ENCODE measurements around the gene DNAH1. TPM values are rescaled to one million over a fixed set of nuclear protein-coding genes. Genes with fewer than 3 reads are reported as not detected.

The DNAH1 gene
- total and polyA plus RNA-seq, 7 donors: 1.2 to 8.6 (median 4.6) TPM

DNA sequence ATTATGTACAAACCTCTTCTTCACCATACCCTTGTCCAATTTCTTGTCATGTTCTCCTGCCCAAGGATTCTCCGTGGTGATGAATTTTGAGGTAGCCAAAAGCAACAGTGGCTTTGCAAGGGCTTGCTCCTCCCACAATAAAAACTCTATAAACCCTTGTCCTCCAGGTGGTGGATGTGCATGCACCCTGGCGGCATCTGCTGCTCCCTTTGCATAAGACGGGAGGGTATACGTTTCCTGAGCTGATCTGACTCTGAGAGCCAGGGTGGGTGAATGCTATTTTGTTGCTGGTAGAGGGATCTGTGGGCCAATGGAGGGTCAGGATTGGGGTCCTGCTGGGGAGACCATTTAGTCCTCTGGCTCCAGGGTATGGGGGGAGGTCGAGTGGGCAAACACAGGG, 5.4 kb downstream of the DNAH1 start:
- H3K4me3 ChIP-seq: no peak overlapping the region
- intact Hi-C loops (cut with DNase I): no loop called here
- no peak for TF ChIP-seq POLR2A (IDR thresholded peaks at IDR 0.05)
- TF ChIP-seq EP300 (IDR thresholded peaks at IDR 0.05): no peak
- TF ChIP-seq, protein P1, sequence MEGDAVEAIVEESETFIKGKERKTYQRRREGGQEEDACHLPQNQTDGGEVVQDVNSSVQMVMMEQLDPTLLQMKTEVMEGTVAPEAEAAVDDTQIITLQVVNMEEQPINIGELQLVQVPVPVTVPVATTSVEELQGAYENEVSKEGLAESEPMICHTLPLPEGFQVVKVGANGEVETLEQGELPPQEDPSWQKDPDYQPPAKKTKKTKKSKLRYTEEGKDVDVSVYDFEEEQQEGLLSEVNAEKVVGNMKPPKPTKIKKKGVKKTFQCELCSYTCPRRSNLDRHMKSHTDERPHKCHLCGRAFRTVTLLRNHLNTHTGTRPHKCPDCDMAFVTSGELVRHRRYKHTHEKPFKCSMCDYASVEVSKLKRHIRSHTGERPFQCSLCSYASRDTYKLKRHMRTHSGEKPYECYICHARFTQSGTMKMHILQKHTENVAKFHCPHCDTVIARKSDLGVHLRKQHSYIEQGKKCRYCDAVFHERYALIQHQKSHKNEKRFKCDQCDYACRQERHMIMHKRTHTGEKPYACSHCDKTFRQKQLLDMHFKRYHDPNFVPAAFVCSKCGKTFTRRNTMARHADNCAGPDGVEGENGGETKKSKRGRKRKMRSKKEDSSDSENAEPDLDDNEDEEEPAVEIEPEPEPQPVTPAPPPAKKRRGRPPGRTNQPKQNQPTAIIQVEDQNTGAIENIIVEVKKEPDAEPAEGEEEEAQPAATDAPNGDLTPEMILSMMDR (IDR thresholded peaks at IDR 0.05): no peak
- no peak for TF ChIP-seq POLR2AphosphoS5 (IDR thresholded peaks at IDR 0.05)
- H3K36me3 ChIP-seq: no peaks in the 10 kb centered on the region
- H3K27ac ChIP-seq: no peak overlapping the region
- H3K27me3 ChIP-seq: no peaks in the 10 kb centered on the region
- no peak for DNase-seq
- H3K9me3 ChIP-seq: no peaks in the 10 kb centered on the region
- WGBS, 2 donors: 42 to 70% methylated on average over 5 of the region's 5 CpGs
- peaks cover 0 to 14% (median 11%) of the 10 kb centered on the region in 4 donors for H3K4me1 ChIP-seq

DNA sequence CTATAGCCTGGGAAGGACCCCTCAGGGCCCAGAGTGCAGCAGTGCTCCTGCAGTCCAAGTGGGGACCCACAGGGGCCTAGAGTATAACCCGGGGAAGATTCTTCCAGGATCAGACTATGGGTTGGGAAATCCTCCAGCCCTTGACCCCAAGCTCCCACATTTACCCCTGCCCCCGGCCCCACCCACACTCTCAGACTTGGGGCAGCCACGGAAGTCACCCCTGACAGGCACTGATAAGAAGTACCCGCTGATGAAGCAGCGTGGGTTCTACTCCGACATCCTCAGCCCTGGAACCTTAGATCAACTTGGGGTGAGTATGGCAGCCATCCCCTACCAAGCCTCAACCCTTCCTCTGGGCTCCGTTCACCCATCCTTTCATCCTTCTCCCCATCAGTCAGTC, 6.3 kb downstream of the DNAH1 start:
- no peak overlapping the region for H3K27ac ChIP-seq
- H3K9me3 ChIP-seq: no peaks in the 10 kb centered on the region
- TF ChIP-seq POLR2AphosphoS5 (IDR thresholded peaks at IDR 0.05): no peak
- TF ChIP-seq POLR2A (IDR thresholded peaks at IDR 0.05): no peak
- TF ChIP-seq, protein P1 (IDR thresholded peaks at IDR 0.05): no peak
- no peak for TF ChIP-seq EP300 (IDR thresholded peaks at IDR 0.05)
- no peaks in the 10 kb centered on the region for H3K27me3 ChIP-seq
- 88 to 92% methylated on average over 7 of the region's 7 CpGs for WGBS, 2 donors
- no peak overlapping the region for H3K4me3 ChIP-seq
- intact Hi-C loops (cut with DNase I): no loop called here
- H3K36me3 ChIP-seq: no peaks in the 10 kb centered on the region
- no peak for DNase-seq
- peaks cover 0 to 9% (median 6%) of the 10 kb centered on the region in 4 donors for H3K4me1 ChIP-seq

DNA sequence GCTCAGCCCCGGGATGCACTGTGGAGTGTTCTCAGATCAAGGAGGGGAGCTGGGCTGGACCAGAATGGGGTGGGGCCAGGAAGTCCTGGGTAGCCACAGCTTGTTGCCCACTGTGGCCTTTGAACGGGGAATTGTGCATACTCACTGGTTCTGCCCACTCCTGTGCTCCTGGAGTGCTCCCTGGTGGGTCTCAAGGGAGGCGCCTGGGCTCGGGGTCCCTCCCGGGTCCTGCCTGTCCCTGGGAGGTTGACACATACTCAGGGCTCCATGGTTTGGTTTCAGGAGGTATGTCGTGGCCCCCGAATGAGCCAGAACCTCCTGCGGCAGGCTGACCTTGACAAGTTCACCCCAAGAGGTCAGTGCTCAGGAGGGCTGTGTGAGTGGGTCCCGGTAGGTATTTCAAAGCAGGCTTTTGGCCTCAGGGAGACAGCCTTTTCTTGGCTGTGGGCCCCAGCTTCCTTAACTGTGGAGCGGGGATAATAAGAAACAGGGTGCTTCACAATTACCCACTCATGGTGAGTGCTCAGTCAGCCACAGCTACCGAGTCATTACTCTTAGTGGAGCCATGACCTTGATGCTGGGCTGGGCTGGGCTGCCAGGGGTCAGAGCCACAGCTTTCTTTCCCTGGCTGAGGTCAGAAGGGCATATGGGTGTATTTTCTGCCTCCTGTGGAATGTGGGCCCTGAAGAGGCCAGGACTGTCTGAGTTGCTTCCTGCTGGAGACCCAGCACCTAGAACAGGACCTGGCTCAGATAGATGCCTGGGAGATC, 7.6 kb downstream of the DNAH1 start:
- intact Hi-C loops (cut with DNase I): no loop called here
- Histone ChIP-seq H3K9me3 (no peaks in the 10 kb centered on the region), H3K27me3 (no peaks in the 10 kb centered on the region), H3K4me3 (no peak overlapping the region), H3K4me1 (no peaks in the 10 kb centered on the region), H3K27ac (no peak overlapping the region), H3K36me3 (no peaks in the 10 kb centered on the region)
- TF ChIP-seq, protein P1 (IDR thresholded peaks at IDR 0.05): no peak
- TF ChIP-seq POLR2AphosphoS5 (IDR thresholded peaks at IDR 0.05): no peak
- TF ChIP-seq POLR2A (IDR thresholded peaks at IDR 0.05): no peak
- no peak for TF ChIP-seq EP300 (IDR thresholded peaks at IDR 0.05)
- 87 to 90% methylated on average over 11 of the region's 11 CpGs for WGBS, 2 donors
- DNase-seq: no peak

DNA sequence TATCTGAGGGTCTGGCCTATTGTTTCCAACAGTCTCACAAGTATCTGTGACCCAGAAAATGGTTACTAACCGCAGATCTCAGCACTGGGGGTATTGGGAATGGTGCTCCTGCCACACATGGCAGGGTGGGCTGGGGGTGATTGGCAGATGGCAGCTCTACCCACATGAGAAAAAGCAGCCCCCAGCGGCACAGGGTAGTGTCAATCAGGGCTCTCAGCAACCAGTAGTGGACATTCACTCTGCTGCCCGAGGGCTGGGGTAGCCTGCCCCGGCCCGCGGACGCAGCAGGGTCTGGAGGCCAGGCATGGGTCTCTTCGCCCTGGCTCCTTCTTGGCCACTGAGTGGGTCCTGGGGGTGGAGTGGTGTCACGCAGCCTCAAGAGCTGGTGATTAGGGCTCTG, 8.6 kb downstream of the DNAH1 start:
- Histone ChIP-seq H3K36me3 (no peaks in the 10 kb centered on the region), H3K4me1 (no peaks in the 10 kb centered on the region), H3K4me3 (no peak overlapping the region), H3K9me3 (no peaks in the 10 kb centered on the region), H3K27ac (no peak overlapping the region), H3K27me3 (no peaks in the 10 kb centered on the region)
- 95 to 98% methylated on average over 9 of the region's 9 CpGs for WGBS, 2 donors
- TF ChIP-seq, protein P1 (IDR thresholded peaks at IDR 0.05): no peak
- TF ChIP-seq EP300 (IDR thresholded peaks at IDR 0.05) (no peak), POLR2A (IDR thresholded peaks at IDR 0.05) (no peak), POLR2AphosphoS5 (IDR thresholded peaks at IDR 0.05) (no peak)
- no peak for DNase-seq
- intact Hi-C loops (cut with DNase I): no loop called here

DNA sequence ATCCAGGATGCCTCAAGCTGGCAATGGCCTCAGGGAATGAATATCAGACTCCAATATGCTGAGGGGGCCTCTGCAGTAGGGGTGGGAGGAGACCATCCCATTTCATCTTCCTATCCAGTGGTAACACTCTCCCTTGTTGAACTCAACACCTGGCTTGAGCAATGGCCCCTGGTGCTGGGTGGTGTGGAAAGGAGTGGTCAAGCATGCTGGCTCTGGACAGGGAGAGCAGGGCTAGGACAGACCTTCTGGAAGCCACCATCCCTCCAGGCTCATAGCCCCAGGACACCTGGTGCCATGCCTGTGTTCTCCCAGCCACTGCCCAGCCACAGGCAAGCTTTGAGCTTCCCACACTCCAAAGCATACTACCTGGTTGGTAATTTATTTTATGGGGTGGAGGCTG, 9.6 kb downstream of the DNAH1 start:
- H3K27ac ChIP-seq: no peak overlapping the region
- DNase-seq: no peak
- H3K4me3 ChIP-seq: no peak overlapping the region
- H3K9me3 ChIP-seq: no peaks in the 10 kb centered on the region
- no peaks in the 10 kb centered on the region for H3K36me3 ChIP-seq
- intact Hi-C loops (cut with DNase I): no loop called here
- H3K4me1 ChIP-seq: no peaks in the 10 kb centered on the region
- no peaks in the 10 kb centered on the region for H3K27me3 ChIP-seq
- TF ChIP-seq, protein P1 (IDR thresholded peaks at IDR 0.05): no peak
- TF ChIP-seq EP300 (IDR thresholded peaks at IDR 0.05) (no peak), POLR2A (IDR thresholded peaks at IDR 0.05) (no peak), POLR2AphosphoS5 (IDR thresholded peaks at IDR 0.05) (no peak)
